ENCODE results near the gene CFAP77.

Gene CFAP77

GRCh38 chr9:132514011-132514744 is 104.2 kb downstream of the CFAP77 start:
- Histone ChIP-seq H3K27ac (replicated peaks) (no peak overlapping the region), H3K27me3 (ENCODE audit: insufficient read depth, poor library complexity, severe bottlenecking) (peaks cover 9% of the 10 kb centered on the region)

DNA sequence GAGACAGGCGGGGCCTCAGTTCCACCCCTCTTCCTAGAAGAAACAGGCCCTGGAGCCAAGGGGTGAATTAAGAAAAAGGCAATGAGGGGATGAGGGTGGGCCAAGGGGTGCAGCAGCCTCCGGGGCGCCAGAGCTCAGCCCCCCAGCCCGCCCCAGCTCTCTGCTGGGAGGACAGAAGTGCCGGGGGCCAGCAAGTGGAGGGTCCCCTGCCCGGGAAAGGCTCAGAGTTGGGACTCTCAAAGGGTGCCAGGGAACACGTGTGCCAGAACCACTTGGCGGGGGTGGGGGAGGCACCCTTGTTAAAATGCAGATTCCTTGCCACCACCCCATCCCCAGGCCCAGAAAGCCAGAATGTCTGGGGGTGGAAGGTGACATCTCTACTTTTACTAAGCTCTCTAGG is 104.8 kb downstream of the CFAP77 start:
- Histone ChIP-seq H3K27me3 (ENCODE audit: insufficient read depth, poor library complexity, severe bottlenecking) (peaks cover 9% of the 10 kb centered on the region), H3K27ac (replicated peaks) (no peak overlapping the region), H3K4me3 (replicated peaks; ENCODE audit: insufficient read depth, low read length) (no peak overlapping the region)
- TF ChIP-seq CTCF (IDR thresholded peaks at IDR 0.05; ENCODE audit: insufficient read depth, low read length) (no peak), GABPA (IDR thresholded peaks at IDR 0.05; ENCODE audit: low read depth) (no peak), SPI1 (IDR thresholded peaks at IDR 0.05; ENCODE audit: borderline replicate concordance, low read depth) (no peak), REST (IDR thresholded peaks at IDR 0.05; ENCODE audit: insufficient replicate concordance, low read depth) (no peak), POLR2AphosphoS5 (IDR thresholded peaks at IDR 0.05; ENCODE audit: low read depth) (no peak)
- no peak for DNase-seq (ENCODE audit: low read depth in 1 of 2, low spot score in 1 of 2)

More at GRCh38 chr9:132514011-132514744, 104.2 kb downstream of the CFAP77 start:
- no peak overlapping the region for H3K4me3 ChIP-seq (replicated peaks; ENCODE audit: insufficient read depth, low read length)
- no peak for DNase-seq (ENCODE audit: low read depth in 1 of 2, low spot score in 1 of 2)
- TF ChIP-seq SPI1 (IDR thresholded peaks at IDR 0.05; ENCODE audit: borderline replicate concordance, low read depth) = no peak
- TF ChIP-seq CTCF (IDR thresholded peaks at IDR 0.05; ENCODE audit: insufficient read depth, low read length) = no peak
- no peak for TF ChIP-seq POLR2AphosphoS5 (IDR thresholded peaks at IDR 0.05; ENCODE audit: low read depth)

- Histone ChIP-seq H3K27me3 (ENCODE audit: insufficient read depth, poor library complexity, severe bottlenecking) (peaks cover 9% of the 10 kb centered on the region), H3K4me3 (replicated peaks; ENCODE audit: insufficient read depth, low read length) (no peak overlapping the region), H3K27ac (replicated peaks) (no peak overlapping the region)
- DNase-seq (ENCODE audit: low read depth in 1 of 2, low spot score in 1 of 2) = no peak
- TF ChIP-seq REST (IDR thresholded peaks at IDR 0.05; ENCODE audit: insufficient replicate concordance, low read depth) (no peak), SPI1 (IDR thresholded peaks at IDR 0.05; ENCODE audit: borderline replicate concordance, low read depth) (no peak), POLR2AphosphoS5 (IDR thresholded peaks at IDR 0.05; ENCODE audit: low read depth) (no peak), CTCF (IDR thresholded peaks at IDR 0.05; ENCODE audit: insufficient read depth, low read length) (no peak), GABPA (IDR thresholded peaks at IDR 0.05; ENCODE audit: low read depth) (no peak)
Observed at GRCh38 chr9:132516301-132516700, 106.3 kb downstream of the CFAP77 start.
